HT-29 (cell line): ENCODE measurements around the gene GP1BA. TPM values are rescaled to one million over a fixed set of nuclear protein-coding genes. Genes with fewer than 3 reads are reported as not detected.

Source experiments
- DNase-seq: peaks from one replicate; pipeline ENCODE4 v3.0.0-alpha.2; 2015; ENCODE audit warnings: low spot score
- total RNA-seq: library from RNA; depleted of rRNA; stranded (reverse); fragments of >200 nt; shearing (Covaris generic); gene quantifications from 2 replicates; pipeline ENCODE4 v1.2.3, GENCODE V29; 2014

Gene GP1BA
- total RNA-seq, 1 experiment from 2014 or later, result not detected

- no peak for DNase-seq
These were observed 18.7 kb downstream of the GP1BA start, which contains the start of gene ENO3 for GRCh38 chr17:4950746-4951204. Gene ENO3, plus strand, starts transcription at chr17:4951119. Its CDS starts 711 bp downstream, at chr17:4951830.

GRCh38 chr17:4951486-4951885 lies 19.4 kb downstream of the GP1BA start:
- DNase-seq, result no peak

GRCh38 chr17:4953451-4953961 lies 21.4 kb downstream of the GP1BA start:
- no peak for DNase-seq

GRCh38 chr17:4955091-4955490 lies 23.0 kb downstream of the GP1BA start:
- no peak for DNase-seq

GRCh38 chr17:4956493-4957061 lies 24.5 kb downstream of the GP1BA start:
- no peak for DNase-seq

- no peak for DNase-seq
These were observed 26.0 kb downstream of the GP1BA start for GRCh38 chr17:4958102-4958501.

- DNase-seq, result no peak
These were observed 27.3 kb downstream of the GP1BA start for GRCh38 chr17:4959261-4959965.

- no peak for DNase-seq
These were observed 28.3 kb downstream of the GP1BA start for GRCh38 chr17:4960279-4960922.

GRCh38 chr17:4965311-4965986 lies 33.4 kb downstream of the GP1BA start:
- DNase-seq, result no peak

GRCh38 chr17:4966844-4967538 lies 34.9 kb downstream of the GP1BA start:
- DNase-seq, result peak; percentile 96

GRCh38 chr17:4967539-4968485 lies 35.7 kb downstream of the GP1BA start, which contains the start of gene SPAG7:
Gene SPAG7, minus strand, starts transcription at chr17:4967817. Its CDS starts 13 bp downstream, at chr17:4967804.
- DNase-seq, result peak; percentile 93

- peak; percentile 4 for DNase-seq
These were observed 36.5 kb downstream of the GP1BA start for GRCh38 chr17:4968486-4969046.

GRCh38 chr17:4969047-4969550 lies 37.0 kb downstream of the GP1BA start:
- DNase-seq, result no peak

GRCh38 chr17:4969551-4970173 lies 37.6 kb downstream of the GP1BA start:
- DNase-seq, result no peak

GRCh38 chr17:4970273-4970672 lies 38.2 kb downstream of the GP1BA start:
- no peak for DNase-seq

- no peak for DNase-seq
These were observed 39.7 kb downstream of the GP1BA start for GRCh38 chr17:4971826-4972225.

- DNase-seq, result no peak
These were observed 40.2 kb downstream of the GP1BA start for GRCh38 chr17:4972322-4972721.

GRCh38 chr17:4972752-4973151 lies 40.7 kb downstream of the GP1BA start:
- DNase-seq, result no peak
